GM19238 (cell line): Measurements from ENCODE around the gene ZNF609.

Experiments
- DNase-seq: peaks from one replicate; pipeline ENCODE4 v3.0.0; 2011; ENCODE audit warnings: low spot score; ENCODE audit not compliant: insufficient read length

ZNF609 gene

GRCh38 chr15:64717130-64717529 lies 256.8 kb downstream of the ZNF609 start:
- DNase-seq: no peak

GRCh38 chr15:64717735-64718495 lies 257.5 kb downstream of the ZNF609 start:
- DNase-seq: no peak

GRCh38 chr15:64720188-64720587 lies 259.8 kb downstream of the ZNF609 start:
- no peak for DNase-seq

- DNase-seq: no peak
Observed at GRCh38 chr15:64730151-64730550, 269.8 kb downstream of the ZNF609 start.

- peak; percentile 68 for DNase-seq
Observed at GRCh38 chr15:64731012-64731804, 270.8 kb downstream of the ZNF609 start.

- DNase-seq: no peak
Observed at GRCh38 chr15:64731805-64732151, 271.4 kb downstream of the ZNF609 start.

- no peak for DNase-seq
Observed at GRCh38 chr15:64732156-64732860, 271.9 kb downstream of the ZNF609 start.
